Measurements from ENCODE around the gene SELENON.

The SELENON gene

GRCh38 chr1:25828491-25828890 lies 28.5 kb downstream of the SELENON start:
- TF ChIP-seq, protein P1, sequence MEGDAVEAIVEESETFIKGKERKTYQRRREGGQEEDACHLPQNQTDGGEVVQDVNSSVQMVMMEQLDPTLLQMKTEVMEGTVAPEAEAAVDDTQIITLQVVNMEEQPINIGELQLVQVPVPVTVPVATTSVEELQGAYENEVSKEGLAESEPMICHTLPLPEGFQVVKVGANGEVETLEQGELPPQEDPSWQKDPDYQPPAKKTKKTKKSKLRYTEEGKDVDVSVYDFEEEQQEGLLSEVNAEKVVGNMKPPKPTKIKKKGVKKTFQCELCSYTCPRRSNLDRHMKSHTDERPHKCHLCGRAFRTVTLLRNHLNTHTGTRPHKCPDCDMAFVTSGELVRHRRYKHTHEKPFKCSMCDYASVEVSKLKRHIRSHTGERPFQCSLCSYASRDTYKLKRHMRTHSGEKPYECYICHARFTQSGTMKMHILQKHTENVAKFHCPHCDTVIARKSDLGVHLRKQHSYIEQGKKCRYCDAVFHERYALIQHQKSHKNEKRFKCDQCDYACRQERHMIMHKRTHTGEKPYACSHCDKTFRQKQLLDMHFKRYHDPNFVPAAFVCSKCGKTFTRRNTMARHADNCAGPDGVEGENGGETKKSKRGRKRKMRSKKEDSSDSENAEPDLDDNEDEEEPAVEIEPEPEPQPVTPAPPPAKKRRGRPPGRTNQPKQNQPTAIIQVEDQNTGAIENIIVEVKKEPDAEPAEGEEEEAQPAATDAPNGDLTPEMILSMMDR (IDR thresholded peaks at IDR 0.05; ENCODE audit: extremely low read depth, insufficient read depth, missing control alignments) = no peak
- in situ Hi-C loops (cut with MboI; ENCODE audit: low pct_unique_long_range_greater_than_20kb, low sequenced_read_pairs, unreplicated experiment) = no loop called here
- no peak for DNase-seq (ENCODE audit: low spot score)

DNA sequence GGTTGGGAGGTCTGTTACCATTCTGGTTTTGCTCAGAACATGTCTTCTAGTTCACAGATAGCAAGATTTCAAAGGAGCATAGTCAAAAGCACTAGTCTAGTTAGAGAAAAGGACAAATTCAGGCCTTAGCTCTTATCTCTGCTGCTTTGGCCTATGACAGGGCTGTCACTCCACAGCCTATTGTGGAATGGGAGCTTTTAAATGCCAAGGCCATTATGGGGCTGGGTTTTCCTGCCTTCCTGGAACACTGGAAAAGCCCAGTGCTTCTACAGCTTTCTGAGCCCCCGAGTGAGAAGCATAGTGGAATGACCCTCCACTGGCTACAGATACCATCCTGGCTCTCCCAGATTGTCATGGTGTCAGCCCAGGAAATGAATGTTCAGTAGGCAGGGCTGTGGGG lies 29.1 kb downstream of the SELENON start:
- in situ Hi-C loops (cut with MboI; ENCODE audit: low pct_unique_long_range_greater_than_20kb, low sequenced_read_pairs, unreplicated experiment) = no loop called here
- no peak for DNase-seq (ENCODE audit: low spot score)
- TF ChIP-seq, protein P1 (IDR thresholded peaks at IDR 0.05; ENCODE audit: extremely low read depth, insufficient read depth, missing control alignments) = no peak

DNA sequence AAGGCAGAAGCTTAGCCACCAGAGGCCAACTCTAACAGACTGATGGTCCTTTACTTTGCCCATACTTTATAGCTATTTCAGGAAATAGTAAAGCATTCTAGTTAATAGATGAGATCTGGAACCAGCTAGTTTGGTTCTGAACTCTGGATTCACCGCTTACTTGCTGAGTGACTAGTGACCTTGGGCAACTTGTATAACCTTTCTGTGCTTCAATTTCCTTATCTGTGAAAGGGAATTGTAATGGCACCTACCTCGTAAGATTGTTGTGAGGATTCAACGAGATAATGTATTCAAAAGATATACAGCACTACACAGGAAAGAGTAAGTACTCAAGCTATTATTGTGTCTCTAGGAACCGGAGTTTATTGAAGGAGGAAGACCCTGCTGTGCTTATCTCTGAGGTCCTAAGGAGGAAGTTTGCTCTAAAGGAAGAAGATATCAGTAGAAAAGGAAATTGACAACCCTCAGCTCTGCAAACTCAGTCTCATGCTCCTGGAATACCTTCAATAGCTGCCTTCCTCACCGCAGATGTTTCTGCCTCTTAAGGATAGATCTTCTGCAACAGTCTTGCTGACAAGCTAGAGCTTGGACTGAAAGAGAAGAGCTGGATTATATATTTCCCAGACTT lies 31.7 kb downstream of the SELENON start:
- in situ Hi-C loops (cut with MboI; ENCODE audit: low pct_unique_long_range_greater_than_20kb, low sequenced_read_pairs, unreplicated experiment) = loop anchor here (10.0 kb wide), 1 partner anchor 173 kb away; no protein-coding TSS in a partner anchor

GRCh38 chr1:25832336-25833037 lies 32.5 kb downstream of the SELENON start:
- DNase-seq (ENCODE audit: low spot score) = no peak
- in situ Hi-C loops (cut with MboI; ENCODE audit: low pct_unique_long_range_greater_than_20kb, low sequenced_read_pairs, unreplicated experiment) = loop anchor here (10.0 kb wide), 1 partner anchor 172 kb away; no protein-coding TSS in a partner anchor
- TF ChIP-seq, protein P1 (IDR thresholded peaks at IDR 0.05; ENCODE audit: extremely low read depth, insufficient read depth, missing control alignments) = no peak

More for the DNA sequence above, 31.7 kb downstream of the SELENON start:
- DNase-seq (ENCODE audit: low spot score) = no peak
- TF ChIP-seq, protein P1 (IDR thresholded peaks at IDR 0.05; ENCODE audit: extremely low read depth, insufficient read depth, missing control alignments) = no peak

DNA sequence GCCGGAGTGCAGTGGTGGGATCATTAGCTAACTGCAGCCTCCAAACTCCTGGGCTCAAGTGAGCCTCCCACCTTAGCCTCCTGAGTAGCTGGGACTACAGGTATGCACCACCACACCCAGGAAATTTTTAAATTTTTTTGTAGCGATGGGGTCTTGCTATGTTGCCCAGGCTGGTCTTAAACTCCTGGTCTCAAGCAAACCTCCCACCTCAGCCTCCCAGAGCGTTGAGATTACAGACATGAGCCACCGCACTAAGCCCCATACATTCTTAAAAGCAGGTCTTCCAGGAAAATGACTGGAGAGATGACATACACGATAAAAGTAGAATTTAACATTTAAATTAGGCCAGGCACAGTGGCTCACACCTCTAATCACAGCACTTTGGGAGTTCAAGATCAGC lies 33.2 kb downstream of the SELENON start:
- DNase-seq (ENCODE audit: low spot score) = no peak
- TF ChIP-seq, protein P1 (IDR thresholded peaks at IDR 0.05; ENCODE audit: extremely low read depth, insufficient read depth, missing control alignments) = no peak
- in situ Hi-C loops (cut with MboI; ENCODE audit: low pct_unique_long_range_greater_than_20kb, low sequenced_read_pairs, unreplicated experiment) = loop anchor here (10.0 kb wide), 1 partner anchor 172 kb away; no protein-coding TSS in a partner anchor

DNA sequence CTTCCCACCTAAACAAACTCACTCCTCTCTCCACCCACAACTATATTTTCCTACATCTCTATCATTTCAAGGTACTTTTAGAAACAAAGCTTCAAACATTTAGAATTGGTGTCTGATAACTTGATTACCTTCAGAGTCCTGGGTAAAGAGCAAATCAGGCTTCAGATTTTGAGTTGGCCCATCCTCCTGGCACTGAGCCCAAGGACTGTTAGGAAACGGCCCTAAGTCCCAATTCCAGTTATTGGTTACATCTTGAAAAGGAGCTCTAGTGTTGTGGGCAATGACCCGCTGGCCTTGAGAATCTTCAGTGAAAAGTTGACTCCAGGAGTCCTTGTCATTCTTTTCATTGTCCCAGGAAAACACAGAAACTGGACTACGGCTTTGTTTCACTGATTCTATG lies 34.9 kb downstream of the SELENON start:
- no peak for DNase-seq (ENCODE audit: low spot score)
- TF ChIP-seq, protein P1 (IDR thresholded peaks at IDR 0.05; ENCODE audit: extremely low read depth, insufficient read depth, missing control alignments) = no peak
- in situ Hi-C loops (cut with MboI; ENCODE audit: low pct_unique_long_range_greater_than_20kb, low sequenced_read_pairs, unreplicated experiment) = loop anchor here (10.0 kb wide), 1 partner anchor 170 kb away; no protein-coding TSS in a partner anchor
